Smooth muscle cell (in vitro differentiated cells): ENCODE results near the gene LRPPRC. TPM values are rescaled to one million over a fixed set of nuclear protein-coding genes. Genes with fewer than 3 reads are reported as not detected.
"Not testable (repeated sequence)": the region's sequence is repeated elsewhere in the genome, so short reads cannot be mapped to it uniquely, and the experiment has no call there.

Source experiments
- DNase-seq: peaks from one replicate; lab custom pipeline; 2025; ENCODE audit not compliant: unreplicated experiment; lab: John Stamatoyannopoulos, UW
- H2AFZ ChIP-seq: fragments of 200-600 bp; sonication (generic); 2 replicates; pipeline ENCODE4 v1.6.0; 2016; ENCODE audit warnings: antibody characterized with exemption, low read depth, mild to moderate bottlenecking
- H3F3A ChIP-seq: fragments of 200-600 bp; sonication (generic); 2 replicates; pipeline ENCODE4 v1.6.0; 2017; ENCODE audit warnings: antibody characterized with exemption, low read depth
- H3K27ac ChIP-seq: fragments of 200-600 bp; sonication (generic); 2 replicates; pipeline ENCODE4 v1.5.1; 2016; ENCODE audit warnings: low read depth, mild to moderate bottlenecking
- H3K27me3 ChIP-seq: fragments of 200-600 bp; sonication (generic); 2 replicates; pipeline ENCODE4 v1.6.1; 2016; ENCODE audit warnings: low read depth, mild to moderate bottlenecking
- H3K36me3 ChIP-seq: fragments of 200-600 bp; sonication (generic); 2 replicates; pipeline ENCODE4 v1.5.1; 2016; ENCODE audit warnings: low read depth
- H3K4me1 ChIP-seq: fragments of 200-600 bp; sonication (generic); 2 replicates; pipeline ENCODE4 v1.5.1; 2016; ENCODE audit warnings: low read depth
- H3K4me2 ChIP-seq: fragments of 200-600 bp; sonication (generic); 2 replicates; pipeline ENCODE4 v1.6.0; 2016; ENCODE audit warnings: mild to moderate bottlenecking
- H3K4me3 ChIP-seq: fragments of 200-600 bp; sonication (generic); 2 replicates; pipeline ENCODE4 v1.5.1; 2016; ENCODE audit warnings: mild to moderate bottlenecking
- H3K79me2 ChIP-seq: fragments of 200-600 bp; sonication (generic); 2 replicates; pipeline ENCODE4 v1.6.0; 2016; ENCODE audit warnings: low read depth, mild to moderate bottlenecking
- H3K9ac ChIP-seq: fragments of 200-600 bp; sonication (generic); 2 replicates; pipeline ENCODE4 v1.6.0; 2016; ENCODE audit warnings: low read depth
- H3K9me3 ChIP-seq: fragments of 200-600 bp; sonication (generic); replicated peaks from 2 replicates; pipeline ENCODE4 v1.5.1; 2016; ENCODE audit warnings: low read depth
- H4K20me1 ChIP-seq: fragments of 200-600 bp; sonication (generic); 2 replicates; pipeline ENCODE4 v1.6.0; 2016; ENCODE audit warnings: low read depth
- WGBS: methylation state at CpG from one replicate; pipeline ENCODE4 v1.1.7; 2016; ENCODE audit warnings: low lambda C conversion rate; 5-methylcytosine and 5-hydroxymethylcytosine counted together
- polyA plus RNA-seq: library from polyadenylated mRNA; unstranded; fragments of >200 nt; fragmentation: Nextera tagmentation; extraction: Ambion mirVana; gene quantifications from 2 replicates; pipeline ENCODE4 v1.2.1, GENCODE V29; 2016
- total RNA-seq: library from RNA; depleted of rRNA; stranded (reverse); fragments of >200 nt; gene quantifications from 2 replicates; pipeline ENCODE4 v1.2.3, GENCODE V29; 2014
- TF ChIP-seq, protein P1 (sequence below): fragments of 200-600 bp; sonication (generic); IDR thresholded peaks from 2 replicates; pipeline ENCODE4 v1.5.1; 2017; ENCODE audit warnings: borderline replicate concordance, mild to moderate bottlenecking, antibody characterized with exemption; ENCODE audit not compliant: insufficient read depth, poor library complexity, severe bottlenecking

The LRPPRC gene
- total and polyA plus RNA-seq, 2 experiments from 2014 or later = 19.9 to 45.6 TPM

DNA sequence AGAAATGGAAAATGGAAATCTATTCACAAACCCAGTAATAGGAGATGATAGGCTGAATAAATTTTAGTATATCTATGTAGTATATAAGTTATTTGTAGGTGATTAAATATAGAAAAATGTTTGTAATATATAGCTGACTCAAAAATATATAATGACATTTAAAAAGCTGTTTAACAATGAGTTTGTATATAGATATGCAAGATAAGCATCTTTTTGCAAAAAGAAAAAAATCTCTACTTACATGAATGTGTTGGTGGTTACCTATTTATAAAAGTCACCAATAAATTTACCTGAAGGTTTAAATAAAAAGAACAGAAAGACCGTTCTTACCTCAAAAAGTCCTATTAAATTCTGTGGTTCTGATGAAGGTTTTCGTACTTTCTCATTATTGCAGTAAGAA, 71.3 kb downstream of the LRPPRC start:
- no peaks in the 10 kb centered on the region for H3K27me3 ChIP-seq
- 98% methylated on average over 2 of the region's 2 CpGs for WGBS
- no peaks in the 10 kb centered on the region for H3K9me3 ChIP-seq
- no peak overlapping the region for H3K4me3 ChIP-seq
- no peaks in the 10 kb centered on the region for H3K4me1 ChIP-seq
- H3K4me2 ChIP-seq = no peak overlapping the region
- H2AFZ ChIP-seq = no peak overlapping the region
- H3F3A ChIP-seq = no peaks in the 10 kb centered on the region
- peaks cover 16% of the 10 kb centered on the region for H3K36me3 ChIP-seq
- H3K79me2 ChIP-seq = no peaks in the 10 kb centered on the region
- H4K20me1 ChIP-seq = no peaks in the 10 kb centered on the region
- DNase-seq = no peak
- TF ChIP-seq, protein P1, sequence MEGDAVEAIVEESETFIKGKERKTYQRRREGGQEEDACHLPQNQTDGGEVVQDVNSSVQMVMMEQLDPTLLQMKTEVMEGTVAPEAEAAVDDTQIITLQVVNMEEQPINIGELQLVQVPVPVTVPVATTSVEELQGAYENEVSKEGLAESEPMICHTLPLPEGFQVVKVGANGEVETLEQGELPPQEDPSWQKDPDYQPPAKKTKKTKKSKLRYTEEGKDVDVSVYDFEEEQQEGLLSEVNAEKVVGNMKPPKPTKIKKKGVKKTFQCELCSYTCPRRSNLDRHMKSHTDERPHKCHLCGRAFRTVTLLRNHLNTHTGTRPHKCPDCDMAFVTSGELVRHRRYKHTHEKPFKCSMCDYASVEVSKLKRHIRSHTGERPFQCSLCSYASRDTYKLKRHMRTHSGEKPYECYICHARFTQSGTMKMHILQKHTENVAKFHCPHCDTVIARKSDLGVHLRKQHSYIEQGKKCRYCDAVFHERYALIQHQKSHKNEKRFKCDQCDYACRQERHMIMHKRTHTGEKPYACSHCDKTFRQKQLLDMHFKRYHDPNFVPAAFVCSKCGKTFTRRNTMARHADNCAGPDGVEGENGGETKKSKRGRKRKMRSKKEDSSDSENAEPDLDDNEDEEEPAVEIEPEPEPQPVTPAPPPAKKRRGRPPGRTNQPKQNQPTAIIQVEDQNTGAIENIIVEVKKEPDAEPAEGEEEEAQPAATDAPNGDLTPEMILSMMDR = no peak
- no peak overlapping the region for H3K9ac ChIP-seq
- no peak overlapping the region for H3K27ac ChIP-seq

DNA sequence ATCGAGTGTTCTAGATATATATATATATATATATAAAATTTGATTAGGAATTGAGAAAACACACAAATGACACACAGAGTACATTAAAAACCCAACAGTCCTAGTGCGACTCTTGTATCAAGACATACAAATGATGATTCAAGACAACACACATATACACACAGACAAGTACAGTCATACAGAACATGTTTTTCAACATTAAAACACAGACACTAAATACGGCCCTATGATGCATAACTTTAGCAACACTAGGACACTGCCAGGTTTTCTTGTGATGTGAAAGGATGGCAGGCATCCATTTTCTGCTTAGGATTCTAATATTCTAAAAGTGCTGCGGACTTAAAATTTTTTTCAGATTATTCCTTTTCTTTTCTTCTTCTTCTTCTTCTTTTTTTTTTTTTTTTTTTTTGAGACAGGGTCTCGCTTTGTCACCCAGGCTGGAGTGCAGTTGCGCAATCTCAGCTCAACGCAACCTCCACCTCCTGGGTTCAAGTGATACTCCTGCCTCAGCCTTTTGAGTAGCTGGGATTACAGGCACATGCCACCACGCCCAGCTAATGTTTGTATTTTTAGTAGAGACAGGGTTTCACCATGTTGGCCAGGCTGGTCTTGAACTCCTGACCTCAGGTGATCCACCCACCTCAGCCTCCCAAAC, 84.5 kb downstream of the LRPPRC start:
- not testable (repeated sequence) for H4K20me1 ChIP-seq, H3K27me3 ChIP-seq, H3K79me2 ChIP-seq, H3K4me2 ChIP-seq, H3K4me3 ChIP-seq, H3K9ac ChIP-seq, H3F3A ChIP-seq, H3K27ac ChIP-seq, H3K4me1 ChIP-seq, H3K9me3 ChIP-seq, DNase-seq, H2AFZ ChIP-seq
- 98% methylated on average over 8 of the region's 8 CpGs for WGBS
- peaks cover 22% of the 10 kb centered on the region for H3K36me3 ChIP-seq

DNA sequence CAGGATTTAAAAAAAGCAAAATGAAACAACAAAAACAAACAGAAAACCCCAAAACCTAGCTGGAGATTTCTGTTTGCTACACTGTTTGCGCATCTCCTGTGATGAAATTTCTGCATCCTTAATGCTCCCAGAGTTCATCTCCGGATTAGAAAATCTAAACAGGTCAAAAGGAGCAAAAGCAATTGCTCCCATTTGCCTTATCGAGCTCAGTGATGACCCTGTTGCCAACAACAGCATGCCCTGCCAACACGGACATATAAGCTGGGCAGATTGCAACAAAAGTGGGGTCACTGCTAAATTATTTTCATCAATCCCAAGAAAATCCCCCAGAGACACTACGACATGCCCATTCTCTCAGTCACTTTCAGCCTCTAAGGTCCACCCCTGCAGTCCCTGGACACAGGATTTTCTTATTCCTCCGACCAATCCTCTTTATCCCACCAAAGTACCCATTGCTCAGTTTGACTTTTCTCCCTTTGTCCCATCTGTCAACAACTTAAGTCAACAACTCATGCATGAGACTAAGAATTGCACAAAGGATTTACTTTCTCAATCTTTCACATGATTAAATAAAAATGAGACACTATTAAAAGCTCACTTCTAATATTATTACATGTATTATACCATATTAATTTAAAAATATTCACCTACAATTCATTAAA, 89.2 kb downstream of the LRPPRC start:
- Histone ChIP-seq H3K79me2 (no peaks in the 10 kb centered on the region), H3K9ac (no peak overlapping the region), H3K4me3 (no peak overlapping the region), H4K20me1 (no peaks in the 10 kb centered on the region), H2AFZ (no peak overlapping the region), H3K4me2 (no peak overlapping the region), H3K27me3 (no peaks in the 10 kb centered on the region), H3K36me3 (peaks cover 13% of the 10 kb centered on the region), H3F3A (no peaks in the 10 kb centered on the region), H3K4me1 (no peaks in the 10 kb centered on the region), H3K27ac (no peak overlapping the region), H3K9me3 (no peaks in the 10 kb centered on the region)
- TF ChIP-seq, protein P1 = no peak
- WGBS = 97% methylated on average over 6 of the region's 6 CpGs
- DNase-seq = no peak

DNA sequence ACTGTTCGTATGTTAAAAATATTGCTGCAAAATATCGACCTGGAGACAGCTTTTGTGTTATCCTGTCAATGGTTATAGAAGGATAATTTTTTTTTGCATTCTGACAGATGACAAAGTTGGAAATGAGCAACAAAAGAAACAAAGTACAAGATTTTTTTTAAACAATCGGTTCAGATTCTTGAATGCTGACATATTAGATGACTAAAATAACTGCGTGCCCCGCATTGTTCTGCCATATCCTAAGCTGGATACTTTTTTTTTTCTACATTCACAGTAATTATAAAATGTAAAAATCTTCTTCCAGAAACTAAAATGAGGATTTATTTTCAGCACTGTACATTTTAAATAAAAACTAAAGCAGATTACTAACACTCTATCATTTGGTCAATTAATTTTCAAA, 89.9 kb downstream of the LRPPRC start:
- Histone ChIP-seq H3K9me3 (no peaks in the 10 kb centered on the region), H3F3A (no peaks in the 10 kb centered on the region), H3K4me1 (no peaks in the 10 kb centered on the region), H3K36me3 (peaks cover 19% of the 10 kb centered on the region), H4K20me1 (no peaks in the 10 kb centered on the region), H3K9ac (no peak overlapping the region), H3K79me2 (no peaks in the 10 kb centered on the region), H2AFZ (no peak overlapping the region), H3K4me3 (no peak overlapping the region), H3K27ac (no peak overlapping the region), H3K4me2 (no peak overlapping the region), H3K27me3 (no peaks in the 10 kb centered on the region)
- TF ChIP-seq, protein P1 = no peak
- 97% methylated on average over 5 of the region's 5 CpGs for WGBS
- DNase-seq = no peak
